ENCODE measurements around the gene CEP72.

DNA sequence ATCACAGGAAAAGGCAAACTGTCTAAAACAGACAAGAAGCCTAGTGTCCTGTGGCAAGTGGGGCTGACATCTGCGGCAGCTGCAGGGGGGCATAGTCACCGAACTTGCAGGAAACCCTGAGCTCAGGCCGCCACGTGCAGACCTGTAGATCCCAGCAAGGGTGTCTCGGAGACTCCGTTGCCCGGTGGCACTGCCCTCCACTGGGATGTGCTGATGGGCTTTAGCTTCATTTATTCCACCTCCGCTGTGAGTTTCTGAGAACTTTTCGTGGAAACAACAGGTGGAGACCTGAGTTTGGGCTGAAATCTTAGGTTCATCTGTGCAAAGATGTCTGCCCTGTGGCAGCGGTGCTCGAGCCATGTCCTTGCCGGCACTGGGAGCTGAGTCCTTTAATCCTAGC lies 22.1 kb downstream of the CEP72 start:
- TF ChIP-seq TEAD4 (IDR thresholded peaks at IDR 0.05) (no peak), EP300 (IDR thresholded peaks at IDR 0.05; ENCODE audit: borderline replicate concordance) (no peak), CREB1 (IDR thresholded peaks at IDR 0.05; ENCODE audit: low read depth) (no peak), CEBPB (IDR thresholded peaks at IDR 0.05) (no peak), NFIC (IDR thresholded peaks at IDR 0.05) (no peak)
- TF ChIP-seq, protein P1, sequence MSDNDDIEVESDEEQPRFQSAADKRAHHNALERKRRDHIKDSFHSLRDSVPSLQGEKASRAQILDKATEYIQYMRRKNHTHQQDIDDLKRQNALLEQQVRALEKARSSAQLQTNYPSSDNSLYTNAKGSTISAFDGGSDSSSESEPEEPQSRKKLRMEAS (IDR thresholded peaks at IDR 0.05): no peak

All from Ishikawa (cell line).